ENCODE data around the gene LYRM2.
A peak's percentile ranks its signal among the peaks of the same experiment; 100 is the strongest.
"Not testable (repeated sequence)": the region's sequence is repeated elsewhere in the genome, so short reads cannot be mapped to it uniquely, and the experiment has no call there.

Gene LYRM2

GRCh38 chr6:89644864-89645263 is 6.3 kb upstream of the LYRM2 start:
- DNase-seq (ENCODE audit: low read depth): no peak

GRCh38 chr6:89643406-89643805 is 4.9 kb upstream of the LYRM2 start:
- no peak for DNase-seq (ENCODE audit: low read depth)

- DNase-seq (ENCODE audit: low read depth): no peak
Observed at GRCh38 chr6:89642956-89643355, 4.4 kb upstream of the LYRM2 start.

GRCh38 chr6:89641581-89641980 is 3.0 kb upstream of the LYRM2 start:
- DNase-seq (ENCODE audit: low read depth): not testable (repeated sequence)

GRCh38 chr6:89640804-89641203 is 2.3 kb upstream of the LYRM2 start:
- DNase-seq (ENCODE audit: low read depth): no peak

GRCh38 chr6:89637960-89638319 is 607 bp downstream of the LYRM2 start:
- DNase-seq (ENCODE audit: low read depth): no peak

GRCh38 chr6:89636412-89636811 is 2.1 kb downstream of the LYRM2 start:
- not testable (repeated sequence) for DNase-seq (ENCODE audit: low read depth)

- DNase-seq (ENCODE audit: low read depth): no peak
Observed at GRCh38 chr6:89630488-89630887, 8.1 kb downstream of the LYRM2 start.

GRCh38 chr6:89623749-89624148 is 14.8 kb downstream of the LYRM2 start:
- no peak for DNase-seq (ENCODE audit: low read depth)

GRCh38 chr6:89619567-89619966 is 19.0 kb downstream of the LYRM2 start:
- no peak for DNase-seq (ENCODE audit: low read depth)

GRCh38 chr6:89618026-89618425 is 20.5 kb downstream of the LYRM2 start:
- DNase-seq (ENCODE audit: low read depth): no peak

- no peak for DNase-seq (ENCODE audit: low read depth)
Observed at GRCh38 chr6:89616531-89616930, 22.0 kb downstream of the LYRM2 start.

GRCh38 chr6:89615882-89616281 is 22.7 kb downstream of the LYRM2 start:
- DNase-seq (ENCODE audit: low read depth): no peak

GRCh38 chr6:89613790-89614189 is 24.8 kb downstream of the LYRM2 start:
- DNase-seq (ENCODE audit: low read depth): no peak

GRCh38 chr6:89612121-89612520 is 26.4 kb downstream of the LYRM2 start:
- no peak for DNase-seq (ENCODE audit: low read depth)

- DNase-seq (ENCODE audit: low read depth): no peak
Observed at GRCh38 chr6:89611666-89612065, 26.9 kb downstream of the LYRM2 start.

GRCh38 chr6:89610149-89610642 is 28.4 kb downstream of the LYRM2 start:
- DNase-seq (ENCODE audit: low read depth): peak; percentile 66

GRCh38 chr6:89605861-89606260 is 32.7 kb downstream of the LYRM2 start:
- no peak for DNase-seq (ENCODE audit: low read depth)

- DNase-seq (ENCODE audit: low read depth): no peak
Observed at GRCh38 chr6:89604653-89605052, 33.9 kb downstream of the LYRM2 start.

- DNase-seq (ENCODE audit: low read depth): no peak
Observed at GRCh38 chr6:89602166-89602565, 36.4 kb downstream of the LYRM2 start.

- no peak for DNase-seq (ENCODE audit: low read depth)
Observed at GRCh38 chr6:89599727-89600126, 38.8 kb downstream of the LYRM2 start.

GRCh38 chr6:89597988-89598387 is 40.6 kb downstream of the LYRM2 start:
- DNase-seq (ENCODE audit: low read depth): no peak

GRCh38 chr6:89597372-89597771 is 41.2 kb downstream of the LYRM2 start:
- no peak for DNase-seq (ENCODE audit: low read depth)

- DNase-seq (ENCODE audit: low read depth): no peak
Observed at GRCh38 chr6:89596484-89596883, 42.1 kb downstream of the LYRM2 start.

GRCh38 chr6:89596056-89596455 is 42.5 kb downstream of the LYRM2 start:
- DNase-seq (ENCODE audit: low read depth): no peak

Measured in stimulated activated CD8-positive, alpha-beta memory T cell treated with anti-CD3 and anti-CD28 coated beads, Interleukin-15, amount 100 ng/mL, for 1 hour (primary cell).